BJ (cell line): ENCODE measurements around the gene SLC25A53. TPM values are rescaled to one million over a fixed set of nuclear protein-coding genes. Genes with fewer than 3 reads are reported as not detected.
"Not testable (repeated sequence)": the region's sequence is repeated elsewhere in the genome, so short reads cannot be mapped to it uniquely, and the experiment has no call there.

Source experiments
- CTCF ChIA-PET: fragments of 350-600 bp; formaldehyde crosslinking; extraction: SDS; loops from one replicate; lab custom pipeline; 2021; ENCODE audit warnings: antibody characterized with exemption, inconsistent platforms; lab: Yijun Ruan, JAX
- POLR2A ChIA-PET: fragments of 300-600 bp; sonication (Branson Sonifier 250); formaldehyde crosslinking; extraction: SDS; loops from one replicate; lab custom pipeline; 2021; ENCODE audit warnings: antibody characterized with exemption; lab: Charles Lee
- DNase-seq: peaks from one replicate; pipeline ENCODE4 v3.0.0-alpha.2; 2011; ENCODE audit warnings: low read depth
- H3K27me3 ChIP-seq: 2 replicates; pipeline ENCODE4 v1.6.0; 2011; ENCODE audit warnings: low read length; ENCODE audit not compliant: control insufficient read depth, insufficient read depth
- H3K36me3 ChIP-seq: 2 replicates; pipeline ENCODE4 v1.5.1; 2011; ENCODE audit warnings: low read length; ENCODE audit not compliant: control insufficient read depth, insufficient read depth
- H3K4me3 ChIP-seq: 2 replicates; pipeline ENCODE4 v1.5.1; 2011; ENCODE audit warnings: low read depth, mild to moderate bottlenecking, control low read depth, low read length
- CTCF ChIP-seq: IDR thresholded peaks from 2 replicates; pipeline ENCODE4 v1.5.1; 2011; ENCODE audit warnings: low read depth, mild to moderate bottlenecking, control low read depth, inconsistent platforms, low read length, moderate library complexity; ENCODE audit not compliant: insufficient read depth
- polyA plus RNA-seq: library from polyadenylated mRNA; depleted of rRNA; stranded (reverse); fragments of >200 nt; gene quantifications from 2 replicates; pipeline ENCODE4 v1.2.3, GENCODE V29; 2011

SLC25A53 gene
- polyA plus RNA-seq, 1 experiment = 5.0 TPM

GRCh38 chrX:104113222-104113965 lies 43.4 kb downstream of the SLC25A53 start:
- ChIA-PET CTCF (interaction anchor here (1.0 to 3.2 kb wide), 6 partner anchors 13 to 268 kb away, joined by 3 to 9 read pairs (median 6); no protein-coding TSS in a partner anchor), POLR2A (no interaction called here)

DNA sequence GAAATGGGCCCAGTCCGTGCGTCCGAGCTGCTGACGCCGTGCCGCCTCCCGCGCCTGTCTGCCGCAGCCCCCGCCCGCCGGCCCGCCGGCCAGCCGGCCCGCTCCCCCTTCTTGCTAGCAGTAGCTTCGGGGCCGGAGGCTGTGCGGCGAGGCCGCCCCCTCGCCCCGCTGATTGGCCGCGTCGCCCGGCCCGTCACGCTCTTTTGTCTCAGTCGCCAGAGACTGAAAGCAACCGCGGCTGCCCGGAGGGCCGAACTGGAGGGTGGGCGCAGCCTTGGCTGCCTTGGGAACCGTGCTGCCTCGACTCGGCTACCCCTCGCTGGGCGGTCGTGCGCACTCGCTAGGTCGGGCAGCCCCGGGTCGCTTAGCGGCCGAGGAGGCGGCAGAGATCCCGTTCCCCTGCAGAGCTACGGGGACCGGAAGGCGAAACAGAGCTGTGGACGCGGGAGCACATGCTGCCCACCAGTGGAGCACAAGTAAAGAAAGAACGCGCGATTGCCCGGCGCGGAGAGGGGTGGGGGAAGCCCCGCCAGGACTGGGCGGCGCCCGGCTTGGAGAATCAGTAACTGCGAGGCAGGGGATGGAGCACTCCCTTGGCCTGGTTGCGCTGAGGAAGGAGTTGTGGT lies 44.4 kb downstream of the SLC25A53 start, which contains the start of gene ZCCHC18:
TSS of gene ZCCHC18 (plus strand) at position 198 of the 626 bp plus-strand sequence. CDS start 1,589 bp downstream, outside the sequence.
- ChIA-PET POLR2A (no interaction called here), CTCF (interaction anchor here (1.0 to 3.2 kb wide), 6 partner anchors 12 to 267 kb away, joined by 3 to 9 read pairs (median 6); no protein-coding TSS in a partner anchor)
- DNase-seq = no peak
- Histone ChIP-seq H3K36me3 (no peaks in the 10 kb centered on the region), H3K4me3 (peak within 1 kb of the TSS; percentile 50), H3K27me3 (no peaks in the 10 kb centered on the region)
- no peak for TF ChIP-seq CTCF

More at GRCh38 chrX:104113222-104113965, 43.4 kb downstream of the SLC25A53 start:
- no peaks in the 10 kb centered on the region for H3K27me3 ChIP-seq
- DNase-seq = no peak
- H3K36me3 ChIP-seq = no peaks in the 10 kb centered on the region
- peak; percentile 60 for TF ChIP-seq CTCF
- H3K4me3 ChIP-seq = peak overlapping the region; percentile 50

GRCh38 chrX:104110491-104111240 lies 46.1 kb downstream of the SLC25A53 start:
- H3K36me3 ChIP-seq, DNase-seq, H3K4me3 ChIP-seq, H3K27me3 ChIP-seq, POLR2A ChIA-PET: not testable (repeated sequence)
- CTCF ChIA-PET = interaction anchor here (0.9 kb wide), 1 partner anchor 10 kb away, joined by 4 read pairs; no protein-coding TSS in a partner anchor

GRCh38 chrX:104108955-104109354 lies 47.9 kb downstream of the SLC25A53 start:
- Histone ChIP-seq H3K27me3 (no peaks in the 10 kb centered on the region), H3K4me3 (no peak overlapping the region), H3K36me3 (no peaks in the 10 kb centered on the region)
- DNase-seq = no peak
- ChIA-PET CTCF (interaction anchor here (1.0 kb wide), 1 partner anchor 9 kb away, joined by 3 read pairs; no protein-coding TSS in a partner anchor), POLR2A (no interaction called here)
- no peak for TF ChIP-seq CTCF

DNA sequence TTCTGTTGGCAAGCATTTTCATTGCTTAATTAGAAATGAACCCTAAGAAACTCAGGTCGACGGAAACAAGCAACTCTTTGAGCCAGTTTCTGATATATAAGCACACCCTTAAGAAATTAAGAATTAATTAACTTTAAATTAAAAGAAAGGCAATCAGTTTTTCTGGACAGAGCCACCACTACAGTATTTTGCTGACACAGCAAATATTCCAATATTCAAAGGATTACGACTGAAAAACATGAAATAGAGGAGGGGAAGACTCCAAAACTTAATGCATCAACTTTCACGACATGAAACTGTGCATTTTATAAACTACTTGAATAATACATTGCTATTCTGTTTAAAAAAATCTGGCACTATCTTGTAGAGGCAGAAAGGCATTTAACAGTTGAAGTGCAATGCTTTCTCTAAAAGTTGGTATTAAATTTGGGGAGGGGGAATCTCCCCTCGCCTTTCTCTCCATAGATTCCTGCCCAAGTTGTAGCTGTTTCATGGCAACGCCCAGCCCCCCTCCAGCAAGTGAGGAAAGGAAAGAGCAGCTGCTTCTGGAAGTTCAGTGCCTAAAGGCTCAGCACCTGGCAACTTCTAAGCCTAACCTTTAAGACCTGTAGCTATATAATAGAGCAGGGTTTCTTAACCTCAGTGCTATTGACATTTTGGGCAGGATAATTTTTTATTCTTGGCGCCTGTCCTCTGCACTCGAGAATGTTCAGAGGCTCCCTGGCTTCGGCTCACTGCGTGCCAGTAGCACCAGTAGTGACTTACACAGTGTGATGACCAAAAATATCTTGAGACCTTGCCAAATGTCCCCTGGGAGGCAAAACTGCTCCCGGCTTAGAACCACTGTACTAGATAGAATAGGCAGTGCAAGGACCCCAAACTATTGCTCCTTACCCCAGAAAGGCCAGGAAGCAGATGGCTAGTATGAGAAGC lies 51.2 kb downstream of the SLC25A53 start:
- CTCF ChIA-PET = no interaction called here
- no peaks in the 10 kb centered on the region for H3K36me3 ChIP-seq
- POLR2A ChIA-PET = no interaction called here
- H3K4me3 ChIP-seq = no peak overlapping the region
- no peaks in the 10 kb centered on the region for H3K27me3 ChIP-seq
- no peak for TF ChIP-seq CTCF
- DNase-seq = no peak
